CD4-positive, alpha-beta T cell treated with Interleukin-6 for 4 hours (primary cell): ENCODE data around the gene RARG.
"Not testable (repeated sequence)": the region's sequence is repeated elsewhere in the genome, so short reads cannot be mapped to it uniquely, and the experiment has no call there.

Source experiments
- DNase-seq: peaks from one replicate; pipeline ENCODE4 v3.0.0-alpha.2; 2020; ENCODE audit warnings: mixed read lengths

Gene RARG

DNA sequence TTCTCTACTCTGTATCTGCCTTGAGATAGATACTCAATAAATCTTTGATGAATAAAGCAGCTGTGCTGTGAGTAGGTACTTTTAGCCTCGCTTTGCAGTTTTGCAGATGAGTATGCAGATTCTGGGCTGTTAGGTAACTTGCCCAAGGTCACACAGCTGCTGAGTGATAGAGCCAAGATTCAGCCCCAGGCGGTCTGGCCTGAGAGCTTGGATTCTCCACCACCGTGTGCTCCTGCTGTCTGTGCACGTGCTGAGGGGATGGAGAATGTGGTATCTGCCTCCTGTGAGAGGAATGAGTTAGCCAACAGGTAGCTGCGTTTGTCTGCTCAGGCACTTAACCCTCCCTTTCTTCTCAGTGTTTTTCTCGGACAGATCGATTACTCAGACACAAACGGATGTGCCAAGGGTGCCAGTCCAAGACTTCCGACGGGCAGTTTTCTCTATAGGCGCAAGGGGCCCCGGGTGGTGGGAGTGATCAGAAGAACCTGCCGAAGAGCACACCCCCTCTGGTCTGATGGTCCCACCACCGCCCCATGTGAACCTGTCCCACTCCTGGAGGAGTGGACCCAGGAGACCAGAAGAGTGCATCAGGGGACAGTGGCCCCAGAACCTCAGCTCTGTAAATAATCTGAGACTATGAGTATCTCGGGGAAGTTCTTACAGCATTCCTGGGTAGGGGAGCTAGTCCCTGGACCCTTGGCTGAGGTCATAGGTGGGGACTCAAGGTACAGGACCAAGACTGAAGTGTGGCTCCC lies 44.7 kb downstream of the RARG start:
- DNase-seq, result no peak

DNA sequence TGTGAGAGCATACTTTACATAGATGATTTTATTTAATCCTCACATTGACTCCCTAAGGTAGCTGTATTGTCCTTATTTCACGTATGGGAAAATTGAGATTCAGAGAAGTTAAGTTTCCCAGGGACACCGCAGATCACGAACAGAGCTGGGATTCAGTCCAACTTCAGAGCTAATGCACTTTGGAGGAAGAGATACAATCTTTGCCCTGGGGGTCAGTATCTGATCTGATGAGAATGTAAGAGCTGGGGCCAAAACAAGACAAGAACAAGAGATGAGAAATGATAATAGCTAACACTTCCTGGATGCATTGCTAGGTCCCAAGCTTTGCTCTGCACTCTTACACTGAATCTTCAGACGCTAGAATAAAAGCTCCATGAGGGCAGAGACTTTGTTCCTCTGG lies 45.3 kb downstream of the RARG start:
- no peak for DNase-seq

DNA sequence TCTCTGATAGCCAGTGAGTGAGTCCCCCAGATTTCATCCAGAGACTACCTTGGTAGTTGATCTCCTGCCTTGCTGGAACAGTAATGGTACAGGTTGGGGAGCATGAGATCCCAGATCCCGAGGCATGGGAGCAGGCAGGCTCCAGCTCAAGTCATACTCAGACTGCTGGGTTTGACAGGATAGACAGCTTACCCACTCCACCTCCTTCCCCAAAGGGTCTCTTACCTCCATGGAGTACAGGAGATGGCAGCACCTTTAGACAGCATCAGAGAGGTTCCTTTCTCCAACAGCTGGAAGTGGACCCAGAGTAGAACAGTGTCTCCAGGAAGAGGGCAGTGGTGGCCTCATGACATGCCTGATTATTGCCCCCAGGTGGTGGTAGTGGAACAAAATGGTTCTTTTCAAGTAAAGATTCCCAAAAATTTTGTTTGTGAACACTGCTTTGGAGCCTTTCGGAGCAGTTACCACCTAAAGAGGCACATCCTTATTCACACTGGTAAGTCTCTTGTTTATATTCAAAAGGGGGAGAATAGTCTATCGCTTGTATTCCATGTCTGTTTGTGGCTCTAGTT lies 46.3 kb downstream of the RARG start:
- DNase-seq, result no peak

DNA sequence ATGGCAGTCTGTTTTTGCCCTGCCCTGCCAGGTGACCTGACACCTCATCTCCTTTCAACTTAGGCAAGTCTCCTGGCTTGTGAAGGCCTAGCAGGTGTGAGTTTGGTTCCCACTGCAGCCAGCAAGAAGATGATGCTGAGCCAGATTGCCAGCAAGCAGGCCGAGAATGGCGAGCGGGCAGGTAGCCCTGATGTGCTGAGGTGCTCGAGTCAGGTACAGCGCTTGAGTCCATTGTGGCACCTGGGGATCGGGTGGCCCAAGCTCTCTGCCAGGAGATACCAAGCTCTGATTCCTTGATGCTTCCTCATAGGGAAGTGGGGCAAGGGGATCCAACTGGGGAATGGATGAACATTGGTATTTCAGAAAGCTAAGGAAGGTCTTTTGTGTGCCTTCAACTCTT lies 47.2 kb downstream of the RARG start:
- no peak for DNase-seq

DNA sequence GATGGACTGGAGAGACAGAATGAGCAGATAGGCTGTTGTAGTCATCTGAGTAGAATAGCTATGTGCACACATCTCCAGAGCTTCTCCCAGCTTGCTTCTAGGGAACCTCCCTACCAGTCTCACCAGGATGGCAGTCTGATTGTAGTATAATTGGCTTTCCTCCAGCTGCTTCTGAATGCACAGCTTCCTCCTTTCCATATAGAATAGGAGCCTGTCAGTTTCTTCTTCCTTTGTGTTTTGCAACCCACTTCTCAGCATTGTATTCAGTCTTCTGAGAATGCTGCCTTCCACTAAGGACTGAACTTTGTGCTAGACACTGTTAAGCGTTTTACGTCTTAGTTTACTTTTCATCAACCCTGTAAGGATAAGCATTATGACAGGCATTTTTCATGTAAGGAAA lies 49.1 kb downstream of the RARG start:
- DNase-seq, result no peak

DNA sequence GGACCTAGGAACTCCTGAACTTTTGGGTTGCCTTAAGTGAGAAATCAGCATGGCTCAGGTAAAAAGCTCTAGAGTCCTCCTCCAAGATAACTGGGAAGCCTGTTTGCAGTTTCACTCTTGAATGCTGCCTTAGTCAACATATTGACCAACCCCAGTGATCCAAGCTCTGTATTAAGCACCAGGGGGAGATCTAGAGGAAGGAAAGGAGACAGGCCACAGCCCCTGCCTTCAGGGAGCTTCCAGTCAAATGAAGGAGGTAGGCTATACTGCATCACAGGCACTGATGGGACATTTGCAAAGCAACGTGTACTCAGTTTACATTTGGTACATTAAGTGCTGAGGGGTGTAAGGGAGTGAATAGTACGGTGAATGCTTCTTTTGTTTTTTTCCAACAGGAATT lies 50.1 kb downstream of the RARG start:
- no peak for DNase-seq

DNA sequence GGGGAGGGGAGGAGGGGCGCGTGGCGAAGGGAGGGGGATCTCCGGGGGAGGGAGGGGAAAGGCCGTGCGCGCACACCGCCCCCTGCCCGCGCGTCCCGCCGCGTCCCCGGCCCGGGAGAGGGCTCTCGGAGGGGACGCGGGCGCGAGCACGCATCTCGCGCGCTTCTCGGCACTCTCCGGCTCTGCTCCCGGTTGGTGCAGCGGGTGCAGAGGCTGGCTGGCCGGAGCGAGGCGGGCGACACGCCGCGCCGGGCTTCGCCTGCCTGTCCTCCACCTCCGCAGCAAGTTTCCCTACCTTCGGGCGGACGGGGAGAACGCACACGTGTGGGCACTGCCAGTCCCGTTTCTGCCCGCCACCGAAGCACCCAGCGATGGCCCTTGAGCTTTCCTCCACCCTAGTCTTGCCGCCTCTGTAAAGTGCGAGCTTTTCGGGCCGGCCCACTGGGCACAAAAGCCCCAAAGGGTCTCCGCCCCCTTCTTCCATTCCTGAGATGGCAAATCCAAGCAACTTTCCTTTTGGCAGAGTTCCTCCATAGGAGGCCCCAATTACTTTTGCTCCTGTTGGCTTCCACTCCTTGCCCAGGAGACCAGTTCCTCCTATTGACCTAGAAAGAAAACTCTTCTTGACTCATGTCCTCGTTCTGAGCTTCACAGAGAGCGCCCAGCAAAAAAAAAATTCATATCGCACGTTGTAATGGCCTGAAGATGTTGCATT lies 50.9 kb downstream of the RARG start:
- peak; percentile 87 for DNase-seq

DNA sequence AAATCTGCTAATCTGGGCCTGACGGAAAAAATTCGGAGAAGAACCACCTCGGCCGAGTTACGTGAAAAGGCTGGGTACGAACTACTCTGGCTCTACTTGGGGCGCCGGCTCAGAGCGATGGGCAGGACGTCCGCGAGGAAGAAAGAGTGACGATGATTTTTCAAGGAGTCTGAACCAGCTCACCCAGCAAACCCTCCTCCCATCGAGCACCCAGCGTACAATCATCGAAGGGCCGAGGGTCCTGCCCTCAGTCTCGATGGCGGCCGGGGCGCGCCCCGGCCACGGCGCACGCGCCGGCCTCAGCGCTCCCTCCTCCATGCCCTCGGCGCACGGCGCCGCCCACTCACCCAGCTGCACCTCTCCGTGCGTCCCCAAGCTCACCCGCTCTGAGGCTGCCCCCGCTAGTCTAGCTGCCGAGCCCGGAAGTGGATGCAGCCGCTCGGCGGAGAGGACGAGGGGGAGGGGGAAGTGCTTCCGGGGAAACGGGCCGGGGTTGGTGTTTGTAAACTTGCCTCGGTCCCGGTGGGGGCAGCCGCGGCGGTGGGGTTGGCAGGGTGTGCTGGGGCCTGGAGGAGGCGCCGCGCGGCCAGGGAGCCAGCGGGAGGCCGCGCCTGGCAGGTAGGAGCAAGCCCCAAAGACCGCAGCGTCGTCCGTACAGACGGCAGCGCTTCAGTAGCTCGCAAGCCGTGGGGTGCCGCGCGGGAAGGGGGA lies 51.6 kb downstream of the RARG start, which contains the start of the genes CSAD and ZNF740:
CSAD (minus strand) TSS at position 706 of the 711 bp plus-strand sequence. CDS start 7,455 bp downstream, outside the sequence.
ZNF740 (plus strand) TSS at position 503 of the 711 bp plus-strand sequence. CDS start 1,262 bp downstream, outside the sequence.
- peak; percentile 99 for DNase-seq

DNA sequence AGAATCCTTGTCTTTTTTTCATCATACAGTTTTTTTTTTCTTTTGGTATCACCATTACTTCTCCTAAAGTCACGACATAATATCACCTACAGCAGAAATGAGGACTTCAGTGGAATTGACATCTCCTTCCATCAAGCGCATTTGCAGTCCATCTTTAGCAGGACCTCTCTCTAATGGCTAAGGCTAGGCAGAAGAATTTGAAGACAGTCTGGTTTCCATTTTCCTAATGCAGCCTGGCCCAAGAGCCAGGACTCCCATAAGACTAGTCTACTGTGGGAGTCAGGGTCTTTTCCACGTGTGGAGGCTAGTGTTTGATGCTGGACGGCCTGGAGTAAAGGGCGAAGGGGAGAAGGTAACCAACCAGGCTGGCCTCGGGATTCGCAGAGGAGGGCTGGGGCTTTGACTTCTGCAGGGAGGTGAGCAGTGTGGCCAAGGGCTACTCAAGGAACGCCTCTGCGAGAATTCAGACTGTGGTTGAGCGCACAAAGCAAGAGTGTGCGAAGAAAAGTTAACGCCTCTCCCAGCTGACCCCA lies 52.3 kb downstream of the RARG start:
- no peak for DNase-seq

DNA sequence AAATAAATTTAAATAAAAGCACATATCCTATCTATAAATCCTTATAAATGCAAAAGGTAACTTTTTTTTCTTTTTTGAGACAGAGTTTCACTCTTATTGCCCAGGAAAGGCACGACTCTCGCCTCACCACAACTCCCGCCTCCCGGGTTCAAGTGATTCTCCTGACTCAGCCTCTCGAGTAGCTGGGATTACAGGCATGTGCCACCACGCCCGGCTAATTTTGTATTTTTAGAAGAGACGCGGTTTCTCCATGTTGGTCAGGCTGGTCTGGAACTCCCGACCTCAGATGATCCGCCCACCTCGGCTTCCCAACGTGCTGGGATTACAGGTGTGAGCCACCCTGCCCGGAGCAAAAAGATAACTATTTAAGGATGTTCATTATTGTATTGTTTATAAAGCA lies 53.2 kb downstream of the RARG start:
- DNase-seq, result not testable (repeated sequence)

DNA sequence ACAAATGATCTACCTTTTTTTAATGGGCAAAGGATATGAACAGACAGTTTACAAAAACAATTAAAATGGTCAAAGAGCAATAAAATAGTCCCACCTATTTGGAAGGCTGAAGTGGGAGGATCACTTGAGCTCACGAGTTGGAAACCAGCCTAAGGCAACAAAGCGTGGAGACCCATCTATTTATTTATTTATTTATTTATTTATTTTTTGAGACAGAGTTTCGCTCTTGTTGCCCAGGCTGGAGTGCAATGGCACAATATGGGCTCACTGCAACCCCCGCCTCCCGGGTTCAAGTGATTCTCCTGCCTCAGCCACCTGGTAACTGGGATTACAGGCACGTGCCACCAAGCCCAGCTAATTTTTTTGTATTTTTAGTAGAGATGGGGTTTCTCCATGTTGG lies 54.6 kb downstream of the RARG start:
- DNase-seq, result not testable (repeated sequence)

DNA sequence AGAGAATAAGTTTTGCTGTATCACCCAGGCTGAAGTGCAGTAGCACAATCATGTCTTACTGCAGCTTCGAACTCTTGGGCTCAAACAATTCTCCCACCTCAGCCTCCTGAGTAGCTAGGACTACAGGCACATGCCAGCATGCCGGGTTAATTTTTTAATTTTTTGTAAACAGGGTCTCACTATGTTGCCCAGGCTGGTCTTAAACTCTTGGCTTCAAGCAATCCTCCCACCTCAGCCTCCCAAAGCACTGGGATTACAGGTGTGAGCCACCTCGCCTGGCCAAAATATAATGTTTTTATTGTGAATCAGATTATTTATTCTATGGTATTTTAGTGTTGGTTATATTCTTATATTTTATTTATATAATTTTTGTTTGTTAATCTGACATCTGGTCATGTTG lies 55.3 kb downstream of the RARG start:
- no peak for DNase-seq

DNA sequence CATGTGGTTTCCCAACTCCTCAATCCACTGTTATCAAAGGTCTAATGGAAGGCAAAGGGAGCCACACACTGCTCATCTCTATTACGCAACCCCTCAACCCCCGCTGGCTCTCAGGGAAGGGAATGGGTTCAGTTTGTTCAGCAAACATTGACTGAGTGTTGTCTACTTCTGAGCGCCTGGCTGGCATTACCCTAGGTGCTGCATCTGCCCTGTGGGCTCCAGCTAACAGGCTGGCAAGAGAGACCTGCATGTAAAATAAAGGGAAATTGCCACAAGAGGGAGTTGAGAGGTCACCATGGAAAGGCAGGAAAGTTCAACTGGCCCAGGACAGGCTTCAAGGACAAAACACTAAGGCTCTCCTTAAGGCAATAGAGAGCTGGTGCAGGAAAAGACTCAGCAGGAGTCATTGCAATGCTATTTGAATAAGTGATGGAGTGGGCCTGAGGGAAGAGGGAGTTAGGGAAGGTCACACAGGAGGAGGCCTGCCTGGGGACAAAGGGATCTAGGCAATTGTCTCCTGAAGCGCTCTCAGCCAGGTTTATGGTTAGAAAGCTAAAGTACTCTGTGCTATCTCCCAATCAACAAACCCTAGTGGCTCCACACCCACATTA lies 57.0 kb downstream of the RARG start:
- DNase-seq, result no peak

DNA sequence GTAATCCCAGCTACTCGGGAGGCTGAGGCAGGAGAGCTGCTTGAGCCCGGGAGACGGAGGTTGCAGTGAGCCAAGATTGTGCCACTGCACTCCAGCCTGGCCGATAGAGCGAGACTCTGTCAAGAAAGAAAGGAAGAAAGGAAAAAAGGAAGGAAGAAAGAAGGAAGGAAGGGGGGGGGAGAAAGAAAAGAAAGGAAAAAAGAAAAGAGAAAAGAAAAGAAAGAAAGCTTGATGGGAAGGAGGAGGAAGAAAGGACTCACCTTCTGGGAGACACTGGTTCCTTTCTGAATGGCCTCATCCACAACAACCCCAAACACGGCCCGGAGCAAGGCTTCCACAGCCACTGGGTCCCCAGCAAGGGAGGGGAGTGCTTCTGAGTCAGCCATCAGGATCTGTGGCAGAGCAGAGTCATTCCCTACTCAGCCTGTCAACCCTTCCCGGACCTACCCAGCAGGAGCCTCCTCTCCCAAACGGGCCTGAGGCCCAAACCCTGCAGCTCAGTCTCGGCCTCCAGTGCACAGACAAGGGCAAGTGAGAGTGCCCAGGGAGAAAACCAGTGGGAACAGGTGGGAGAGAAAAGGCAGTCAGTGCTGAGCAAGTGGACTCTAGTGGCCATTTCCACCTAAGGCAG lies 58.8 kb downstream of the RARG start:
- no peak for DNase-seq

DNA sequence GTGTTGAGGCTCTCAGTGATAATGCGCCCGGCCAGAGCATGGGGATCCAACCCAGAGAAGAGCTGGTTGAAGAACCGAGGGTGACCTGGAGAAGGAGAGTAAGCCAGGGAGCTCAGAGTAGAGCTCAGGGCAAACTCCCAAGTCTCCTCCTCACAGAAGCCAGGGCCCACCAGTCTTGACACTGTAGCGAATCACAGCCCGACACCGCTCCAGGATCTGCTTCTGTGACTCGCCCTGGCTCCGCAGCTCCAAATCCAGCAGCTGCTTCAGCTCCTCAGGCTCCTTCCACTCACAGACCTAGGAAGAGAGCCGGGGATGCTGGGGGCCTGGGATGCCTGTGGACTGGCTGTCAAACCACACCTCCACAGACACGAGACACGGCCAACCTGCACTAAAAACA lies 59.7 kb downstream of the RARG start:
- no peak for DNase-seq

DNA sequence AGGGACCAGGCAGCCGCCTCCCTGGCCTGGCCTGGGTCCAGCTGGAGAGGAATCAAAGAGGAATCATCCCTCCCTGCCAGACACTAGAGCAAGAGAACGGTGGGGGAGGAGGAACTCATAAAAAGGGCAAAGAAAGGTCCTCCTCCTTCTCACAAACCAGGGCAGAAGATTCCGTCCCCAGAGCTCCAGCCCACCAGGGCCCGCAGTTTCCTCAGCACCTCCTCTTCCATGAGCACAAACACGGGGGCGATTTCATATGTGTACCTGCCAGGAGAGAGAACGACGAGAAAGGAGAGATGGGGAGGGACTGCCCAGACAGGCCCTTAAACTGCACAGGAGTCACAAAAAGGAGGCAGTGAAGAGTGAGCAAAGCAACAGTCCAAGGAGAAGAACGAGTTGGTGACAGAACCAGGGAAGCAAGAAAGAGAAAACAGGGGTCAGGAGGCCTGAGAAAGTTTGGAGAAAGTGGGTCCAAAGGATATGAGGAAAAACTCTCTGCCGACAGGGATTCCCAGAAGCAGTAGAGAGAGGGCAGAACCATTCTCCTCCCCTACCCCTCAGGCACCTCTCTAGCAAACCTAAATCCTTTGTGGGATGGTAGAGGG lies 60.2 kb downstream of the RARG start:
- DNase-seq, result no peak

DNA sequence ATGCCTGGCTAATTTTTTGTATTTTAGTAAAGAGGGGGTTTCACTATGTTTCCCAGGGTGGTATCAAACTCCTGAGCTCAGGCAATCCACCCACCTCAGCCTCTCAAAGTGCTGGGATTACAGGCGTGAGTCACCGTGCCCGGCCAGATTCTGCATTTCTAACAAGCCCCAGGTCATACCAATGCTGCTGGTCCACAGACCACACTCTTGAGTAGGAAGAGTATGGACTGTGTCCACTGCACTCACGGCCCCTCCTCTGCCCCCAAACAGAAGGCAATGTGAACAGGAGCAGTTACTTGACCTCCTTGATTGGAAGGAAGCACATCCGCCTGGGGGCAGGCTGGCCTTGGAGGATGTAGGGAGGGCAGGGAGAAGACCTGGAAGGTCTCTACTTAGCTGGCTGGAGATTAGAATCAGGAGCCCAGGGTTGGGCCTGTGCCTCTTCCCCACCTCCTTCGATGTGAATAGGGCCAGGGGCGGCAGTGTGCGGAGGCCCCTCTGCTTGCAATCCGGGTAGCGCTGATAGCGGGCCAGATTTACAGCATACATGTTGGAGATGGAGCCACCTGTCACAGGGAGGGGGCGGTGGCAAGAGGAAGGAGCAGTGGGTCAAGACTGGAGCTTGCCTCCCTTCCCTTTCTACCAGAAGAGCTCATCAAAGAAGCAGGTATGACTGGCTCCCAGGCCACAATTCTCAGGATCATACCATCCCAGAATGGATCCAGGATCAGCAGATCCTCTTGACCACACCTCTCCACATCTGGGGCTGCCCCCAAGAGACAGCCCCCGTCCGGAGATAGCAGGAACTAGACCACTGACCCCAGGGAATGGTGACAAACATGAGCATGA lies 60.9 kb downstream of the RARG start:
- no peak for DNase-seq

DNA sequence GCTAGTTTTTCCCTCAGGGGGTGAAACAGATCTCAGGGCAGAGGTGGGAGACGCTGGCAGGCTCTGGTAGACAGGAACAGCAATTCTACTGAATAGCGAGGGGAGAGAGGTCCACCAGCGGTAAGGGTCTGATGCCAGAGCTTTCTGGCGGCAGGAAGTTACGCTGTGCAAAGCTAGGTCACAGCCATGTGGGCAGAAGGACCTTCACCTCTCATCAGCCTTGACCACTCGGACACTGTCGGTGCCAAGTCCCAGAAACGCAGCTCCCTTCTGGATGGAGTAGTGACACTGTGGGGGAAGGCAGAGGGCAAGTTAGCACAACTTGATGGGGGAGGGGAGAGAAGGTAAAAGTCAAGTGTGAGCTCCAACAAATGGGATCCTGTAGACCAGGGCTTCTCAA lies 61.8 kb downstream of the RARG start:
- no peak for DNase-seq

DNA sequence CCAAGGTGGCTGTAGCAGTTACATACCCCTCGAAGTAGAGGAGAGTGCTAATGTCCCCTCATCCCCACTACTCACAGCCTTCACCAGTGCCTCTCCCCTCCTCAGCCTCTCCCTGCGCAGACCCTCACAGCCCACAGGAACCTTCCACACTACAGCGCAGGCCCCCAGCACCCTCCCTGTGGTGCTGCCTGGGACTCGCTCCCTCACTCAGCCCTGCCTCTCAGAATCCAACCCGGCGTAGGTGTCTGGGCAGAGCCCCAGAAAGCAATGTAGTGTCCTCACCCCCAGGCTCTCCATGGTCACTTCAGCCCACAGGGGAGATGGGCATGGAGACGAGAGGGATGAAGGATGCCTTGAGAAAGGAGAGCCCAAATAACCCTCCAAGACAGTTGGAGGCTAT lies 62.4 kb downstream of the RARG start:
- no peak for DNase-seq

DNA sequence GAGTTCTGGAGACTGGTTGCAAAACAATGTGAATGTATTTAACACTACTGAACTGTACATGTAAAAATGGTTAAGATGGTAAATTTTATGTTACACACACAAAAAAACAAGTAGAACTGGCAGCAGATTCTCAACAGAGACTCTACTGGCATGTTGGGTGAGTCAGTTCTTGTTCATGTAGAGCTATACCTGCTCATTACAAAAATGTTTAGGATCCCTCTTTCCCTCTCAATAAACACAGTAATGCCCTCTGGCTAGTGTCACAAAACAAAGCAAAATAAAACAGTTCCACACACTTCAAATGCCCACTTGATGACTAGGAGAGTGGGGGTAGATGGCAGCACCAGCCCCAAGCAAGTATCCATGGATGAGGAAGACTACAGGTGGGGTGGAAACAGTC lies 65.2 kb downstream of the RARG start:
- DNase-seq, result no peak

DNA sequence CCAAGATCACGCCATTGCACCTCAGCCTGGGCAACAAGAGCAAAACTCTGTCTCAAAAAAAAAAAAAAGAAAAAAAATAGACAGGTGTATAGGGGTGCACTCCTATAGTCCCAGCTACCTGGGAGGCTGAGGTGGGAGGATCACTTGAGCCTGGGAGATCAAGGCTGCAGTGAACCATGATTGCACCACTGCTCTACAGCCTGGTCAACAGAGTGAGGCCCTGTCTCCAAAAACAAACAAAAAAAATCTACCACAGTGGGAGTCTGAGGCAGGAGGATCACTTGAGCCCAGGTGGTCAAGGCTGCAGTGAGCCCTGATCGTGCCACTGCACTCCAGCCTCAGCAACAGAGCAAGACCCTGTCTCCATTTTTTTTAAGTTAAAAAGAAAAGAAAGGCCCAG lies 69.0 kb downstream of the RARG start:
- not testable (repeated sequence) for DNase-seq
